Neural crest cell (in vitro differentiated cells): ENCODE results near the gene OSBPL2. TPM values are rescaled to one million over a fixed set of nuclear protein-coding genes. Genes with fewer than 3 reads are reported as not detected.

ENCODE experiments used
- DNase-seq: peaks from one replicate; pipeline ENCODE4 v3.0.0; 2021; ENCODE audit warnings: low read depth, mixed read lengths, low spot score
- H3K27ac Mint-ChIP-seq: one replicate; pipeline ENCODE4 v1.8.0; 2021; ENCODE audit warnings: mild to moderate bottlenecking, mixed read lengths; ENCODE audit not compliant: unreplicated experiment
- H3K27me3 Mint-ChIP-seq: 2 replicates; pipeline ENCODE4 v1.8.0; 2021; ENCODE audit warnings: low read depth, mild to moderate bottlenecking, mixed read lengths
- H3K36me3 Mint-ChIP-seq: 2 replicates; pipeline ENCODE4 v1.8.0; 2021; ENCODE audit warnings: low read depth, mild to moderate bottlenecking, mixed read lengths
- H3K4me1 Mint-ChIP-seq: 2 replicates; pipeline ENCODE4 v1.8.0; 2021; ENCODE audit warnings: mixed read lengths
- H3K4me3 Mint-ChIP-seq: one replicate; pipeline ENCODE4 v1.8.0; 2021; ENCODE audit warnings: mild to moderate bottlenecking, mixed read lengths
- H3K9me3 Mint-ChIP-seq: 2 replicates; pipeline ENCODE4 v1.8.0; 2021; ENCODE audit warnings: mixed read lengths
- total RNA-seq: library from RNA; stranded (reverse); gene quantifications from 2 replicates; pipeline ENCODE4 v1.2.1, GENCODE V29; 2021
- TF ChIP-seq, protein P1 (sequence below): fragments of 200-600 bp; sonication (generic); conservative IDR thresholded peaks from 2 replicates; pipeline ENCODE4 v1.5.0; 2021; ENCODE audit warnings: antibody characterized with exemption, mild to moderate bottlenecking

The OSBPL2 gene
- total RNA-seq, 1 donor from 2014 or later, result 33.1 TPM

DNA sequence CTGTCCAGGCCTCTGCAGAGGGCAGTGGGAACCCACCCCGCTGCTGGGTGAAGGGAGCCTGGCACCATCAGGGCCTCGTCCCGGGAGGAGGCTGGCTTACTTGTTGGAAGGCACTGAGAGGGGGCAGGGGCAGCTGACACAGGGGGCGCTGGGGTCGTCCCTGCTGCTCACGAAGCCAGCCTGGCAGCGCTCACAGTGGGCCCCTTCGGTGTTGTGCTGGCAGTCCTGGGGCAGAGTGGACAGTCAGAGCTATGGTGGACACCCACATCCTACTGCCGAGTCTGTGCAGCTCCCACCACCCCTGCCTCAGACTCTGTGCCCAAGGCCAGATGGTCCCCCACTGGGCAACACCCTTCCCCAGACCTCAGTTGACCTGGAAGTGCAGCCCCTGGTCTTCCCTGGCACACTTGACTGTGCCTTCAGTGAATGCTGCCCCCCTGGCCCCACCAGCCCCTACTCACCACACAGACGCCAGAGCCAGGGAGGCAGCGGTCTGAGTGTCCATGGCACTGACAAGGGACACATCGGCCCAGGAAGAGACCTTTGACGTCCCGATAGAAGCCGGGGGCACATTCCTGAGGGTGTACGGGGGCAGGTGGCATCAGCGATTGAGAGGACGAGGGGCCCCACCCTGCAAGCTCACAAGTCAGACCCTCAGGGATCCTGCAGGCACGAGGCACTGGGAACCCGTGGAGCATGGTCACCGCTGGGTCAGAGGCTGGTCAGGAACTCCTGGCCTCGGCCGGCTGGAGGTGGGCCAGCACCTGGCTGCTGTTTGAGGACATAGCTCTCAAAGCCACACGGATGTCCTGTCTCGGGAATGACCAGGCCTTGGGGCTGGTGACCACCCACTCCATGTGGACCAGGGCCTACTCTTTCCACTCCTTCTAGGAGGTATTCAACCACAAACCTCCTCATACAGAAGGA lies 85.9 kb downstream of the OSBPL2 start:
- H3K27ac Mint-ChIP-seq, result no peak overlapping the region
- TF ChIP-seq, protein P1, sequence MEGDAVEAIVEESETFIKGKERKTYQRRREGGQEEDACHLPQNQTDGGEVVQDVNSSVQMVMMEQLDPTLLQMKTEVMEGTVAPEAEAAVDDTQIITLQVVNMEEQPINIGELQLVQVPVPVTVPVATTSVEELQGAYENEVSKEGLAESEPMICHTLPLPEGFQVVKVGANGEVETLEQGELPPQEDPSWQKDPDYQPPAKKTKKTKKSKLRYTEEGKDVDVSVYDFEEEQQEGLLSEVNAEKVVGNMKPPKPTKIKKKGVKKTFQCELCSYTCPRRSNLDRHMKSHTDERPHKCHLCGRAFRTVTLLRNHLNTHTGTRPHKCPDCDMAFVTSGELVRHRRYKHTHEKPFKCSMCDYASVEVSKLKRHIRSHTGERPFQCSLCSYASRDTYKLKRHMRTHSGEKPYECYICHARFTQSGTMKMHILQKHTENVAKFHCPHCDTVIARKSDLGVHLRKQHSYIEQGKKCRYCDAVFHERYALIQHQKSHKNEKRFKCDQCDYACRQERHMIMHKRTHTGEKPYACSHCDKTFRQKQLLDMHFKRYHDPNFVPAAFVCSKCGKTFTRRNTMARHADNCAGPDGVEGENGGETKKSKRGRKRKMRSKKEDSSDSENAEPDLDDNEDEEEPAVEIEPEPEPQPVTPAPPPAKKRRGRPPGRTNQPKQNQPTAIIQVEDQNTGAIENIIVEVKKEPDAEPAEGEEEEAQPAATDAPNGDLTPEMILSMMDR, result no peak
- H3K9me3 Mint-ChIP-seq, result no peaks in the 10 kb centered on the region
- H3K36me3 Mint-ChIP-seq, result peaks cover 5% of the 10 kb centered on the region
- H3K27me3 Mint-ChIP-seq, result no peaks in the 10 kb centered on the region
- DNase-seq, result no peak
- no peaks in the 10 kb centered on the region for H3K4me1 Mint-ChIP-seq
- no peak overlapping the region for H3K4me3 Mint-ChIP-seq

DNA sequence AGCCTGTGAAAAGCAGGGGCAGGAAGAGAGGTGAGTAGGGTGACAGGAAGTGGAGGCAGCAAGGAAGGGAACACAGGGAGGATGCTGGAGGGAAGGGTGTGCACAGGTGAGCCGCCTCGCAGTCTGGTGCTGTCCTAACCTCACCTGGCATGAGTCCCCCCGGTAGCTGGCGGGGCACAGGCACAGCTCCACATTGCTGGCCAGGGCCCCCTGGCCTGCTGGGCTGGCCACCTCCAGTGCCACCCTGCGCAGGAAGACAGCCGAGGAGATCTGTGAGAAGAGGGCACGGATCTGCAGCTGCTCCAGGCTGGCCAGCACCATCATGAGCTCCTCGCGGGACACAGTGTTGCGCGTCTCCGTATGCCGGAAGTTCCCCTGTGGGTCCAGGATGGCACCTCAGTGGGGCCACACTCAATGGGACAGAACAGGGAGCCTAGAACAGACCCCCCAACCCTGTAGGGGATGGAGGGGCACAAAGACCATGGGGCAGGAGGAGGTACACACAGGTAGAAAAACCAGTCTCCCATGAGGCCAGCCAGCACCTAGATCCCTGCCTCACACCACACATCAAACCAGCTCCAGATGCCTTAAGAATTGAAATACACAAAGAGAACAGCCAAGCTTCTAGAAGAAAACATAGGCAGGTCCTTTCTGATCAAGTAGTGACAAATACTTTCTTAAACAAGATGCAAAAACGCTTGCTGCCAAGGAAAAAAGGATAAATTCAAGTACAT lies 87.0 kb downstream of the OSBPL2 start:
- Mint-ChIP-seq H3K27me3 (no peaks in the 10 kb centered on the region), H3K27ac (no peak overlapping the region), H3K4me3 (no peak overlapping the region), H3K36me3 (peaks cover 5% of the 10 kb centered on the region), H3K9me3 (no peaks in the 10 kb centered on the region), H3K4me1 (no peaks in the 10 kb centered on the region)
- TF ChIP-seq, protein P1, result no peak
- DNase-seq, result no peak

DNA sequence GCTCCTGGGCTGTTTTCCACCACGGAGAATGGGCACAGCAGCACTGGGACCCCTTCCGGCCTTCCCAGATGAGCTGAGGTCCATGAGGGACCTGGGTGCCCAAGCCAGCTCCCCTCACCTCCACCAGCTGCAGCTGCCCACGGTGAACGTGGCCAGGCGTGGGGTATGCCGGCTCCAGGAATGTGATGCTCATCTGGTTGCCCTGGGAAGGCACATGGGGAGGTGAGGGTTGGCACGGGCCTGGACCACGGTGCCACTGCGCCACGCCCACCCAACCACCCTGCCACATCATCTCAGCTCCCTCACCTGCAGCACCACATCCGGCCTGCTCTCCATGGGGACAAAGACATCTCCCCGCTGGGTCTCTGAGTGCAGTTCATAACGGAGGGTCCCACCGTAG lies 88.2 kb downstream of the OSBPL2 start:
- H3K9me3 Mint-ChIP-seq, result no peaks in the 10 kb centered on the region
- H3K27ac Mint-ChIP-seq, result no peak overlapping the region
- H3K27me3 Mint-ChIP-seq, result no peaks in the 10 kb centered on the region
- TF ChIP-seq, protein P1, result no peak
- H3K4me3 Mint-ChIP-seq, result no peak overlapping the region
- no peak for DNase-seq
- H3K36me3 Mint-ChIP-seq, result peaks cover 5% of the 10 kb centered on the region
- no peaks in the 10 kb centered on the region for H3K4me1 Mint-ChIP-seq

DNA sequence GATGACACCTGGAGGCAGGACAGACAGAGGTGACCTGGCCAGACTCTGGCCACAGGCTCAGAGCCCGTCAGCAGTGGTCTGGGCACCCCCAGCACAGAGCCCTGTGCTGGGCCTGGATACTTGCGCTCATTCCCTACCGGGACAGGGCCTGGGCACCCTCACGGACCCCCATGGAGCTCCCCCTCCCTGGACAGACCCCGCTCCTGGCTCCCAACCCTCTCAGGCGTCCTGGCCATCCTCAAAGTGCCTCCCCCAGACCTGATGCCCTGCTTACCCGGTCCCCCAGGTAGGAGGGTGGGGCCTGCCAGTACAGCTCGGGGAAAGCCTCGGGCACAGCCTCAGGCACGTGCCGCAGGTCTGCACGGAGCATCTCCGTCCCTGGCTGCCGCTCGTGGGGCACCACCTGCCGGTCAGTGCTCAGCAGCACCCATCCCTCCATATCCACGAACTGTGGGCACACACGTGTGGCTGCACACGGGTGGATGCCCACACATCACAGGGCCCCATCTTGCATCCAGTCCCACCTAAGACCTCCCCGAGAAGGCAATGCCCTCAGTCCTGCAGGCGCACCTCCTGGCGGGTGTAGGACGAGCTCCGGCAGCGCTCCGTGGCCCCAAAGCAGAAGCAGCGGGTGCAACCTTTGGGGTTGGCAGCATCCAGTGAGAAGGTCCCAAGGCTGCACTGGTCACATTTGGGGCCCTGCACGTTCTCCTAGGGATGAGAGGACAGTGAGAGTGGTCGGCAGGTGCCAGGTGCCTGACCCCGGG lies 88.8 kb downstream of the OSBPL2 start:
- no peak for DNase-seq
- Mint-ChIP-seq H3K36me3 (peaks cover 5% of the 10 kb centered on the region), H3K4me3 (no peak overlapping the region), H3K4me1 (no peaks in the 10 kb centered on the region), H3K27ac (no peak overlapping the region), H3K27me3 (no peaks in the 10 kb centered on the region), H3K9me3 (no peaks in the 10 kb centered on the region)
- TF ChIP-seq, protein P1, result no peak

DNA sequence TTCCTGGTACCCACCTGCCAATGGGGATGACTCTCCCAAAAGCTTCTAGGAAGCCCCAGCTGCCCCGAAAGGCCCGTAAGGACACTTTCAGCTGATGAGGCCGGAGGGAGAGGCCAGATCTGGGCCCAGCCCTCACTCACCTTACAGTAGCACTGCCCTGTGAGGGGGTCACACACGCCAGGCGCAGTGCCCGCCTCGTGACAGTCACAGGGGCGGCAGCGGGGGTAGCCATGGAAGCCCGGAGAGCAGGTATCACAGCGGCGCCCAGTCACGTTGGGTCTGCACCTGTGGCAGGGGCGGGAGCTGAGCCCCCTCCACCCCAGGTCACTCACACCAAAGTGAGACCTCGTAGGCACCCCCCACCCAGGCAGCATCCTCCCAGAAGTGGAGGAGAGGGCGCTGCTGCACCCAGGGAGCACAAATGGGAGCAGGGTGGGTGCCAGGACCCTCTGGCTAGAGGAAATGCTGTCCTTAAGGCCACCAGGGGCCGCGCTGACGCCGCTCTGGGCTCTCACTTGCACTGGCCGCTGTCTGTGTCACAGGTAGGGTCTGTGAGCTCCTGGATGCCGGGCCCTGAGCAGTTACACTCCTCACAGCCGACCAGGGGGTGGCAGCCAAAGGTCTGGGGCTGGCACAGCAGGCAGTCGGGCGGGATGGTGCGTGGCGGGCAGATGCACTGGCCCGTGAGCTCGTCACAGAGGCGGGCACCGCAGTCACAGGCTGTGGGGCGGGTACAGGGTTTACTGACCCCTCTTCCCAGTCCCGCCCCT lies 89.6 kb downstream of the OSBPL2 start:
- H3K36me3 Mint-ChIP-seq, result peaks cover 5% of the 10 kb centered on the region
- no peaks in the 10 kb centered on the region for H3K27me3 Mint-ChIP-seq
- H3K4me3 Mint-ChIP-seq, result no peak overlapping the region
- no peaks in the 10 kb centered on the region for H3K9me3 Mint-ChIP-seq
- H3K27ac Mint-ChIP-seq, result no peak overlapping the region
- TF ChIP-seq, protein P1, result no peak
- no peak for DNase-seq
- H3K4me1 Mint-ChIP-seq, result no peaks in the 10 kb centered on the region
